HG03565 (cell line): ENCODE results near the gene SLC22A4.

ENCODE experiments used
- ATAC-seq: cut with Tn5 transposase; IDR thresholded peaks from one replicate; pipeline ENCODE4 v1.9.1; 2021; ENCODE audit warnings: mild to moderate bottlenecking, moderate library complexity; ENCODE audit not compliant: unreplicated experiment

Gene SLC22A4

GRCh38 chr5:132262882-132263547 is 31.2 kb upstream of the SLC22A4 start:
- ATAC-seq: no peak

DNA sequence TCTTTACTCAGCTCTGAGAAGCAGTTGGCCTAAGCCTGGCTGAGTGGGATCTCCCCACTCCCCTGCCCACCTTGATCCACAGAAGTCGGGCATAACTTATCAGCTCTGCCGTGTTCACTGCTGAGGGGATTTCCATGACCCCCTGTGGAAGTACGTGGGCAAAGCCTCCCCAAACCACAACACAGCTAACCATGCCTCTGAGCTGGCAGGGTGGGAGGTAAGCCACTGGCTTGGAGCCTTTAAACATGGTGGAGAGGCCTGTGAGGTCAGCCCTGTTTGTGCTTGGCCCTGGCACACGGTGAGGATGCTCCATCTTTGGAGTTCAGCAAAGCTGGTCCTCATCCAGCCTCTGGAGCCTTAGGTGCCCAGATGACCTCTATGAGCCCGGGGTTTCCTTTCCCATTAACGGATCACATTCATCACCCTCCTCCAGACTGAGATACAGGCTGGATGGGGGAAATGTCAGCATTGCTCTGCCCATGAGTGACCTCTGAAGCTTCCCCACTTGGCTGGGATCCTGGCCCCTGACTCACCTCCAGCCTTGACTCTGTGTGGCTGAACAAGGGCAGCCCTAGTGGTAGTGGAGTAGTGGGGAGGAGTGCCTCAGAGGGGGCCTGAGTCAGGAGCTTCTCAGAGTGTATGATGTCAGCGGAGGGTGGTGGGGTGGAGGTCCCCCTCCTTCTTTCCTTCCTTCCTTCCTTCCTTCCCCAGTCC is 30.5 kb upstream of the SLC22A4 start:
- no peak for ATAC-seq

DNA sequence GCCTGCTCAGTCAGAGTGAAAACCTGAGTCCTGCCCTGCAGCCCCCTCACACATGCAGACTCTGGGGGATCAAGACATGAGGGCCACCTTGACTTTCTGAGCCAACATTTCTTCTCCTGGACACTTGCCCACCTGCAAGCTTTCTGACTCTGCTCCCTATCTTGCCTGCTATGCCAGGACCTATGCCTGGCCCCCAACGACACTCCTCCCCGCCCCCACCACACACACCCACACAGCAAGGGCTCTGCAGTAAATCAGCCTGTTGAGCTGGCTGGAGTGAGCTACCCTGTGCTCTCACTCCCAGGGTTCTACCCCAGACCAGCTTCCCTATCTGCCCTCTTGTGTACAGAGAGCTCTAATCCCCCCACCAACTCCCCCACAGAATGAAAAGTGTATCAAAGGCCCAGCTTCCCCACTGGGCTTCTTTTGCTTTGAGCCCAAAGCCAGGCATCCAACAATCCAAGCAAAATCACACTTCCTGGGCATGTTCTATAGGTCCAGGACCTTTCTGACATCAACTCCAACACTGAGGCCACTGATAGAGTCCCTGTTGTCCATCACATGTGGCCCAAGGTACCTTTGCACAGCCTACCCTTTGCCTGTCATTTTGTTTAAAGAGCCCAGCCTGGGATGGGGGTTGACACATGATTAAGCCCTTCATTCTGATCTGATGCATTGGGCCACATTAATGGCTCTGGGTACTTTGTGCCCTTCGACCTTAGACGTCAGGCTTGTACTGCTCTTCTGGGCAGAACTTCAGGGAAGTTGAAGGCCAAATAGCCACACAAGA is 29.5 kb upstream of the SLC22A4 start:
- ATAC-seq: no peak

- no peak for ATAC-seq
Measured at GRCh38 chr5:132265336-132266030, 28.7 kb upstream of the SLC22A4 start.

DNA sequence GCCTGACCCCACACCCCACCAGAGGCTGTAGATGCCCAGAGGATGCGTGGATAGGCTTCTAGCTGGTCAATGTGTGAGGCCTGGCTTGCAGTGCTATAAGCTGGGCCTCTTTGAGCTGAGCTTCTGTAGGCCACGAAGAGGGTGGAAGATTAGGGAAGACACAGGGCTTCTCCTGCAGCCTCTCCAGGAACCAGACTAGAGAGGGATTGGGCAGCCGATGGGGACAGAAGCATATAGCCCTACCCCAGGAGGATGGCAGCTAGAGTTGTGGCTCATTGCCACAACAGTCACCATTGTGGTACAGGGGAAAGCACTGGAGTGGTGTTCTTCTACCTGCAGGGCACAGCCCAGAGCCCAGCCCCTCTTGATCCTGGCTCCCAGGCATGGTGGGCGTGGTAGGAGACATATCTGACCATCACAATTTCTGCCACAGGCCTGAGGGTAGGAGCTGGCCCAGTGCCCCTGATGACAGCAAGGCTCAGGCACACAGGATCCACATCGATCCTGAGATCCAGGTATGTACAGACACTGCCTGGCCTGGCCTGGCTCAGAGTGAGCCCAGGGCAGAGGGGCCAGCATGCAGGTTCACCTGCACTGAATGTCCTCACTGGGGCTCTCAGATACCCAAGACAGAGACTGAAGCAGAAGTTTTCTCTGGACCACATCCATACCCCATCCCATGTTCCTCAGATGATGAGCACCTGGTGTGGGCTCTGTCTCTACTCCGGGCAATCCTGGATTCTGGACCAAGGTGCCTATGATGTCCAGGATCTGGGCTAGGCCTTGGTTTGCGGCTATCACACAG is 28.0 kb upstream of the SLC22A4 start:
- no peak for ATAC-seq

- ATAC-seq: no peak
Measured at GRCh38 chr5:132266836-132267160, 27.4 kb upstream of the SLC22A4 start.

- ATAC-seq: no peak
Measured at GRCh38 chr5:132267166-132267739, 26.9 kb upstream of the SLC22A4 start.

- ATAC-seq: no peak
Measured at GRCh38 chr5:132267931-132268768, 26.0 kb upstream of the SLC22A4 start.

GRCh38 chr5:132268769-132269551 is 25.2 kb upstream of the SLC22A4 start:
- peak; percentile 62 for ATAC-seq

GRCh38 chr5:132269635-132270334 is 24.4 kb upstream of the SLC22A4 start:
- no peak for ATAC-seq

- no peak for ATAC-seq
Measured at GRCh38 chr5:132270335-132270665, 23.9 kb upstream of the SLC22A4 start.

DNA sequence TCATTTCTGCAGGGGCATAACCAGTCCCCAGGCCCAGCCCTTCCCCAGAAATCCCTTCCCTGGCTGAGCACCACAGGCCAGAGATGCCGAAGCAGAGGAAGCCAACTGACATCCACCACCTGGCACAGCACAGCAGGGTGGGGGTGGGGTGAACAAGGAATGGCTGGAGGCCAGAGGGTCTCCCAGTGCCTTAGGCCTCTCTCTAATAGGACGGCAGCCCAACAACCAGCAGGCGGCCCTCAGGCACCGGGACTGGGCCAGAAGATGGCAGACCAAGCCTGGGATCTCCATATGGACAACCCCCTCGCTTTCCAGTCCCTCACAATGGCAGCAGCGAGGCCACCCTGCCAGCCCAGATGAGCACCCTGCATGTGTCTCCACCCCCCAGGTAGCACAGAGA is 23.5 kb upstream of the SLC22A4 start:
- no peak for ATAC-seq

- ATAC-seq: no peak
Measured at GRCh38 chr5:132271251-132272246, 22.6 kb upstream of the SLC22A4 start.

- ATAC-seq: no peak
Measured at GRCh38 chr5:132272311-132273210, 21.6 kb upstream of the SLC22A4 start.

GRCh38 chr5:132273631-132274030 is 20.6 kb upstream of the SLC22A4 start:
- no peak for ATAC-seq
